HL-60 (cell line): ENCODE results near the gene PTPRC.

ENCODE experiments used
- GABPA ChIP-seq: IDR thresholded peaks from 2 replicates; pipeline ENCODE4 v1.6.1; 2012; ENCODE audit warnings: low read depth
- REST ChIP-seq: IDR thresholded peaks from 2 replicates; pipeline ENCODE4 v1.6.1; 2012; ENCODE audit warnings: low read depth; ENCODE audit not compliant: insufficient replicate concordance
- TF ChIP-seq, protein P1 (sequence below): IDR thresholded peaks from one replicate; pipeline ENCODE4 v1.5.1; 2011; ENCODE audit warnings: low read length, control low read depth, inconsistent platforms; ENCODE audit not compliant: insufficient read depth

DNA sequence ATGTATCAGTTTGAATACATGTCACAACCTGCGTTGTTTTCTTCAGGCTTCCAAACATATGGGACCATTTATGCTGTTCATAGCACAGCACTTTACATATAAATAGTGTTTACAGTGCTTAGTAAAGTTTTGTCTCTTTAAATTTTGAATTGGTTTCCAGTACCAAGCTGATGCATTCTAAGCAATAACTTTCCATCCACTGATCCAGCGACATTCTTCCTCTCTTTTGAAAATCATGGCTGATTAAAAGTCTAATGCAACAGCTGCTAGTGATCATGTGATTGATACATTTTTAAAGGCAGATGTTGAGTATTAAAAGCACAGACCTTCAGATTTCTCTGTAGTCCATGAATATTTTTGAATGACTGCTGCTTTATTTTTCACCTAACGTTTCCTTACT, 154.9 kb downstream of the PTPRC start:
- TF ChIP-seq, protein P1, sequence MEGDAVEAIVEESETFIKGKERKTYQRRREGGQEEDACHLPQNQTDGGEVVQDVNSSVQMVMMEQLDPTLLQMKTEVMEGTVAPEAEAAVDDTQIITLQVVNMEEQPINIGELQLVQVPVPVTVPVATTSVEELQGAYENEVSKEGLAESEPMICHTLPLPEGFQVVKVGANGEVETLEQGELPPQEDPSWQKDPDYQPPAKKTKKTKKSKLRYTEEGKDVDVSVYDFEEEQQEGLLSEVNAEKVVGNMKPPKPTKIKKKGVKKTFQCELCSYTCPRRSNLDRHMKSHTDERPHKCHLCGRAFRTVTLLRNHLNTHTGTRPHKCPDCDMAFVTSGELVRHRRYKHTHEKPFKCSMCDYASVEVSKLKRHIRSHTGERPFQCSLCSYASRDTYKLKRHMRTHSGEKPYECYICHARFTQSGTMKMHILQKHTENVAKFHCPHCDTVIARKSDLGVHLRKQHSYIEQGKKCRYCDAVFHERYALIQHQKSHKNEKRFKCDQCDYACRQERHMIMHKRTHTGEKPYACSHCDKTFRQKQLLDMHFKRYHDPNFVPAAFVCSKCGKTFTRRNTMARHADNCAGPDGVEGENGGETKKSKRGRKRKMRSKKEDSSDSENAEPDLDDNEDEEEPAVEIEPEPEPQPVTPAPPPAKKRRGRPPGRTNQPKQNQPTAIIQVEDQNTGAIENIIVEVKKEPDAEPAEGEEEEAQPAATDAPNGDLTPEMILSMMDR: no peak
- TF ChIP-seq REST (no peak), GABPA (no peak)
